Vagina (tissue), 2 donors: Measurements from ENCODE around the gene MMEL1. TPM values are rescaled to one million over a fixed set of nuclear protein-coding genes. Genes with fewer than 3 reads are reported as not detected.

ENCODE experiments used
- DNase-seq, 2 donors: peaks; one replicate each; pipeline ENCODE4 v3.0.0-alpha.2; 2017; ENCODE audit errors: extremely low spot score in 2 of 2
- H3K27ac ChIP-seq: fragments of 200-600 bp; sonication (generic); one replicate; pipeline ENCODE4 v1.5.1; 2019
- H3K27me3 ChIP-seq: fragments of 200-600 bp; sonication (generic); one replicate; pipeline ENCODE4 v1.5.1; 2019
- H3K36me3 ChIP-seq, 2 donors: fragments of 200-600 bp; sonication (generic); one replicate each; pipeline ENCODE4 v1.5.1; 2017 to 2019
- H3K4me1 ChIP-seq: fragments of 200-600 bp; sonication (generic); one replicate; pipeline ENCODE4 v1.5.1; 2019
- H3K4me3 ChIP-seq, 2 donors: fragments of 200-600 bp; sonication (generic); 1 replicate in 1 of 2; 2 replicates in 1 of 2; pipeline ENCODE4 v1.5.1; 2016 to 2019
- H3K9me3 ChIP-seq: fragments of 200-600 bp; sonication (generic); one replicate; pipeline ENCODE4 v1.5.1; 2019
- CTCF ChIP-seq, 3 experiments: fragments of 450-650 bp in 2 of 3; fragments of 200-600 bp in 1 of 3; sonication (generic) in 1 of 3; IDR thresholded peaks; one replicate each; pipeline ENCODE4 v1.5.1; 2017 to 2019; ENCODE audit warnings: antibody characterized with exemption in 3 of 3, mild to moderate bottlenecking in 2 of 3, moderate library complexity in 2 of 3
- POLR2A ChIP-seq, 2 donors: fragments of 450-650 bp; IDR thresholded peaks; one replicate each; pipeline ENCODE4 v1.6.1; 2017; ENCODE audit warnings: antibody characterized with exemption in 2 of 2, mild to moderate bottlenecking in 2 of 2, moderate library complexity in 2 of 2
- POLR2AphosphoS5 ChIP-seq, 2 donors: sonication (generic); formaldehyde crosslinking; IDR thresholded peaks; one replicate each; pipeline ENCODE4 v1.9.0; 2017; ENCODE audit warnings: antibody characterized with exemption in 2 of 2, mild to moderate bottlenecking in 2 of 2, low read depth in 1 of 2; ENCODE audit not compliant: insufficient read depth in 1 of 2
- intact Hi-C: fragments of 100-400 bp; cut with DNase I; formaldehyde crosslinking; loops from one replicate; pipeline ENCODE4 v1.15.1; 2023
- total RNA-seq: library from RNA; depleted of rRNA; stranded (reverse); fragments of >200 nt; gene quantifications from one replicate; pipeline ENCODE4 v1.2.3, GENCODE V29; 2016

Gene MMEL1
- total RNA-seq, 1 donor from 2014 or later: 4.4 TPM

GRCh38 chr1:2605509-2606395, 27.1 kb downstream of the MMEL1 start:
- H3K36me3 ChIP-seq: no peaks in the 10 kb centered on the region
- no peak overlapping the region for H3K4me3 ChIP-seq
- TF ChIP-seq POLR2A (IDR thresholded peaks at IDR 0.05): no peak
- TF ChIP-seq CTCF (IDR thresholded peaks at IDR 0.05): no peak
- no peak for TF ChIP-seq POLR2AphosphoS5 (IDR thresholded peaks at IDR 0.05; ENCODE audit: insufficient read depth in 1 of 2, low read depth in 1 of 2)
- H3K4me1 ChIP-seq: peaks cover 3% of the 10 kb centered on the region
- no peak for DNase-seq
- H3K27me3 ChIP-seq: no peaks in the 10 kb centered on the region
- no peaks in the 10 kb centered on the region for H3K9me3 ChIP-seq
- H3K27ac ChIP-seq: no peak overlapping the region
- intact Hi-C loops: no loop called here

GRCh38 chr1:2604844-2605508, 27.8 kb downstream of the MMEL1 start:
- no peak for DNase-seq
- H3K4me1 ChIP-seq: no peaks in the 10 kb centered on the region
- intact Hi-C loops: no loop called here
- no peak overlapping the region for H3K4me3 ChIP-seq
- H3K9me3 ChIP-seq: no peaks in the 10 kb centered on the region
- H3K36me3 ChIP-seq: no peaks in the 10 kb centered on the region
- no peak overlapping the region for H3K27ac ChIP-seq
- TF ChIP-seq POLR2A (IDR thresholded peaks at IDR 0.05): no peak
- TF ChIP-seq CTCF (IDR thresholded peaks at IDR 0.05): no peak
- no peak for TF ChIP-seq POLR2AphosphoS5 (IDR thresholded peaks at IDR 0.05; ENCODE audit: insufficient read depth in 1 of 2, low read depth in 1 of 2)
- no peaks in the 10 kb centered on the region for H3K27me3 ChIP-seq

- TF ChIP-seq POLR2AphosphoS5 (IDR thresholded peaks at IDR 0.05; ENCODE audit: insufficient read depth in 1 of 2, low read depth in 1 of 2) (no peak), CTCF (IDR thresholded peaks at IDR 0.05) (no peak), POLR2A (IDR thresholded peaks at IDR 0.05) (no peak)
- Histone ChIP-seq H3K4me1 (no peaks in the 10 kb centered on the region), H3K4me3 (no peak overlapping the region), H3K27ac (no peak overlapping the region), H3K27me3 (no peaks in the 10 kb centered on the region), H3K36me3 (no peaks in the 10 kb centered on the region), H3K9me3 (no peaks in the 10 kb centered on the region)
- intact Hi-C loops: no loop called here
- no peak for DNase-seq
These were observed 28.5 kb downstream of the MMEL1 start for GRCh38 chr1:2604156-2604843.

DNA sequence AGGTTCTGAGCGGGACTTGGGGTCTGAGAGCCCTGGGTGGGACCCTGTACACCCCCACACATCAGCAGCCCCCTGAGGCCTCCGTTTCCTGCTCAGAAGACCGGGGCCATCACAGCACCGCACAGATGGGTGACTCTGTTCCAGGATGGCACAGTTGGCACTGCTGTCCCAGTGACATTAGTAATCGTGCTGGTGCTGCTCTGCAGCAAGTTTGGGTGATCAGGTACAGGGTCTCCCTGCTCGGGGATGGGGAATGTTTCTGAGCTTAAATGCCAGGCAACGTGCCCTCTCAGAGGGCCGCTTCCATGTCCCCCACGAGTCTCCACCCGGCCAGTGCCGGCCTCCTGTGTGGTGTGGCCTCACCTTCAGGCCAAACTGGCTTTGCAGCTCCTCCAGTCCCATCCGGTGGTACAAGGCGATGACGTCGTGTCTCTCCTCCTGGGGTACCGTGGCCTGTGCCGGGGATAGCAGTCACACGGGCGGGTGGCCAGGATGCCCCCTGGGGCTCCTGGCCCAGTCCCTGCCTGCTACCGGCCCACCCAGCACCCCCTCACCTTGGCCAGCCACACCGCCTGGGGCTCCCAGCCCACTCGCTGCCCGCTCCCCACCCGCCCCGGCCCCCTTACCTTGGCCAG, 29.2 kb downstream of the MMEL1 start:
- Histone ChIP-seq H3K4me3 (no peak overlapping the region), H3K36me3 (no peaks in the 10 kb centered on the region), H3K27ac (no peak overlapping the region), H3K4me1 (no peaks in the 10 kb centered on the region), H3K9me3 (no peaks in the 10 kb centered on the region), H3K27me3 (no peaks in the 10 kb centered on the region)
- intact Hi-C loops: no loop called here
- DNase-seq: no peak
- TF ChIP-seq CTCF (IDR thresholded peaks at IDR 0.05) (no peak), POLR2A (IDR thresholded peaks at IDR 0.05) (no peak), POLR2AphosphoS5 (IDR thresholded peaks at IDR 0.05; ENCODE audit: insufficient read depth in 1 of 2, low read depth in 1 of 2) (no peak)
